GM18505 (cell line): ENCODE measurements around the gene ANKRD31.

Experiments used
- ATAC-seq: cut with Tn5 transposase; IDR thresholded peaks from one replicate; pipeline ENCODE4 v1.9.1; 2021; ENCODE audit not compliant: unreplicated experiment
- POLR2A ChIP-seq: IDR thresholded peaks from 4 replicates; pipeline ENCODE4 v1.6.1; 2011; ENCODE audit warnings: borderline replicate concordance; ENCODE audit not compliant: insufficient read depth, insufficient read length; ENCODE audit errors: extremely low read depth

The ANKRD31 gene

GRCh38 chr5:75054134-75054930, 182.3 kb downstream of the ANKRD31 start:
- ATAC-seq: no peak
- no peak for TF ChIP-seq POLR2A

GRCh38 chr5:75053304-75054133, 183.2 kb downstream of the ANKRD31 start:
- no peak for ATAC-seq
- TF ChIP-seq POLR2A: no peak

GRCh38 chr5:75053054-75053303, 183.7 kb downstream of the ANKRD31 start:
- no peak for ATAC-seq
- no peak for TF ChIP-seq POLR2A

- ATAC-seq: no peak
- no peak for TF ChIP-seq POLR2A
Measured at GRCh38 chr5:75052192-75053053, 184.3 kb downstream of the ANKRD31 start, which contains the start of gene GCNT4. TSS of gene GCNT4 (minus strand) at chr5:75052558. CDS start at chr5:75030037, 22,521 bp downstream.

GRCh38 chr5:75051217-75051751, 185.4 kb downstream of the ANKRD31 start:
- ATAC-seq: no peak
- no peak for TF ChIP-seq POLR2A

GRCh38 chr5:75050415-75050814, 186.3 kb downstream of the ANKRD31 start:
- TF ChIP-seq POLR2A: no peak

GRCh38 chr5:75049456-75050351, 187.0 kb downstream of the ANKRD31 start:
- no peak for ATAC-seq
- no peak for TF ChIP-seq POLR2A

More at GRCh38 chr5:75050415-75050814, 186.3 kb downstream of the ANKRD31 start:
- no peak for ATAC-seq

- no peak for TF ChIP-seq POLR2A
- no peak for ATAC-seq
Measured at GRCh38 chr5:75048457-75048953, 188.2 kb downstream of the ANKRD31 start.

- ATAC-seq: no peak
- TF ChIP-seq POLR2A: no peak
Measured at GRCh38 chr5:75047356-75047755, 189.3 kb downstream of the ANKRD31 start.

- no peak for ATAC-seq
- no peak for TF ChIP-seq POLR2A
Measured at GRCh38 chr5:75046366-75047142, 190.1 kb downstream of the ANKRD31 start.

GRCh38 chr5:75045071-75045470, 191.6 kb downstream of the ANKRD31 start:
- no peak for TF ChIP-seq POLR2A
- no peak for ATAC-seq
